Right lobe of liver (tissue), 6 donors: ENCODE results near the gene FEN1. TPM values are rescaled to one million over a fixed set of nuclear protein-coding genes. Genes with fewer than 3 reads are reported as not detected.

Experiments
- ATAC-seq, 4 donors: fragments of 200-7000 bp; cut with Tn5 transposase; one replicate each; pipeline ENCODE4 v1.9.1; 2020; ENCODE audit warnings: mild to moderate bottlenecking in 4 of 4, moderate library complexity in 4 of 4
- DNase-seq, 3 donors: peaks; one replicate each; pipeline ENCODE4 v3.0.0-alpha.2; 2020
- H3K27ac ChIP-seq, 3 donors: fragments of 200-600 bp; one replicate each; pipeline ENCODE4 v1.8.0; 2022
- H3K27me3 ChIP-seq, 2 donors: fragments of 200-600 bp; one replicate each; pipeline ENCODE4 v1.8.0; 2022
- H3K36me3 ChIP-seq, 4 donors: fragments of 200-600 bp; sonication (generic) in 1 of 4; one replicate each; pipeline versions ENCODE4 v1.5.1 to v1.8.0; 2017 to 2022; ENCODE audit warnings: control low read depth in 1 of 4
- H3K4me1 ChIP-seq, 4 donors: fragments of 200-600 bp; sonication (generic) in 1 of 4; one replicate each; pipeline versions ENCODE4 v1.5.1 to v1.8.0; 2017 to 2022; ENCODE audit warnings: control low read depth in 1 of 4
- H3K4me3 ChIP-seq, 3 donors: fragments of 200-600 bp; one replicate each; pipeline ENCODE4 v1.8.0; 2022
- H3K9me3 ChIP-seq, 4 donors: fragments of 200-600 bp; sonication (generic) in 1 of 4; one replicate each; pipeline versions ENCODE4 v1.5.1 to v1.8.0; 2017 to 2022; ENCODE audit warnings: control low read depth in 1 of 4
- CTCF ChIP-seq, 4 donors: fragments of 200-600 bp in 3 of 4; fragments of 450-650 bp in 1 of 4; IDR thresholded peaks; one replicate each; pipeline versions ENCODE4 v1.5.1 to v1.8.0; 2016 to 2022; ENCODE audit warnings: antibody characterized with exemption in 4 of 4, mild to moderate bottlenecking in 2 of 4
- POLR2A ChIP-seq: fragments of 450-650 bp; IDR thresholded peaks from one replicate; pipeline ENCODE4 v1.6.1; 2017; ENCODE audit warnings: antibody characterized with exemption, mild to moderate bottlenecking
- WGBS: methylation state at CpG from one replicate; pipeline ENCODE4 v1.1.6; 2018; ENCODE audit warnings: low coverage, low lambda C conversion rate; ENCODE audit not compliant: insufficient coverage; ENCODE audit errors: missing lambda C conversion rate; 5-methylcytosine and 5-hydroxymethylcytosine counted together
- intact Hi-C, 2 donors: fragments of 100-400 bp; cut with DNase I; formaldehyde crosslinking; loops; one replicate each; pipeline versions ENCODE4 v1.11.2 to v1.14.1; 2022
- total RNA-seq, 6 experiments: library from RNA; depleted of rRNA in 2 of 6; stranded (reverse); fragments of >200 nt in 2 of 6; fragmentation: NEBNext Ultra II Directional in 3 of 6; extraction: Animal tissue kit (Norgen Biotek cat#: 25700) in 3 of 6; gene quantifications; one replicate each; pipeline versions ENCODE4 v1.1.0 to v1.2.4, GENCODE V29; 2016 to 2023
- donor health status: DM: no; HTN: yes; CAD: no.
- donor health status: DM: no; HTN: no; CAD: no.
- donor health status: DM: no; HTN: no; CAD: no.
- donor health status: DM: no; HTN: yes; CAD: no.
- donor health status: DM: no; HTN: yes; CAD: no.

The FEN1 gene
- total RNA-seq, 6 experiments from 2014 or later = 4.0 to 13.3 (median 5.4) TPM

- intact Hi-C loops = no loop called here
- Histone ChIP-seq H3K4me3 (peak overlapping the region; percentile 9 to 52 (median 51)), H3K4me1 (peaks cover 0 to 26% (median 0%) of the 10 kb centered on the region in 4 donors), H3K9me3 (no peaks in the 10 kb centered on the region), H3K36me3 (no peaks in the 10 kb centered on the region), H3K27ac (peak overlapping the region; percentile 92 to 98 (median 94)), H3K27me3 (no peaks in the 10 kb centered on the region)
- peak; percentile 81 to 91 (median 86) for DNase-seq
- ATAC-seq = peak; percentile 84 to 91 (median 90)
- TF ChIP-seq CTCF (IDR thresholded peaks at IDR 0.05) (no peak), POLR2A (peak; percentile 60)
- WGBS = 15% methylated on average over 8 of the region's 9 CpGs
Measured at GRCh38 chr11:61756452-61757212, 36.1 kb upstream of the FEN1 start.

- no peaks in the 10 kb centered on the region for H3K36me3 ChIP-seq
- peak; percentile 7 to 43 (median 38) for ATAC-seq
- H3K4me1 ChIP-seq = peaks cover 0 to 23% (median 0%) of the 10 kb centered on the region in 4 donors
- WGBS = 35% methylated on average over 8 of the region's 15 CpGs
- no peaks in the 10 kb centered on the region for H3K9me3 ChIP-seq
- H3K27me3 ChIP-seq = no peaks in the 10 kb centered on the region
- H3K27ac ChIP-seq = peak overlapping the region; percentile 92 to 98 (median 94)
- intact Hi-C loops = no loop called here
- peak overlapping the region; percentile 9 to 52 (median 51) for H3K4me3 ChIP-seq
- peak in 1 of 3 donors; percentile 76 for DNase-seq
- no peak for TF ChIP-seq POLR2A
- TF ChIP-seq CTCF (IDR thresholded peaks at IDR 0.05) = no peak
Measured at GRCh38 chr11:61757213-61757862, 35.4 kb upstream of the FEN1 start.

GRCh38 chr11:61760946-61761345 is 31.8 kb upstream of the FEN1 start:
- DNase-seq (no peak), ATAC-seq (no peak)
- WGBS = 83% methylated on average over 1 of the region's 13 CpGs
- H3K4me1 ChIP-seq = peaks cover 0 to 14% (median 0%) of the 10 kb centered on the region in 4 donors
- H3K36me3 ChIP-seq = no peaks in the 10 kb centered on the region
- H3K27me3 ChIP-seq = no peaks in the 10 kb centered on the region
- H3K27ac ChIP-seq = no peak overlapping the region
- intact Hi-C loops = no loop called here
- no peak overlapping the region for H3K4me3 ChIP-seq
- TF ChIP-seq POLR2A (no peak), CTCF (IDR thresholded peaks at IDR 0.05) (no peak)
- H3K9me3 ChIP-seq = no peaks in the 10 kb centered on the region

GRCh38 chr11:61761440-61762222 is 31.1 kb upstream of the FEN1 start:
- Histone ChIP-seq H3K27ac (no peak overlapping the region), H3K9me3 (no peaks in the 10 kb centered on the region), H3K4me3 (no peak overlapping the region), H3K36me3 (no peaks in the 10 kb centered on the region), H3K27me3 (no peaks in the 10 kb centered on the region), H3K4me1 (peaks cover 0 to 18% (median 0%) of the 10 kb centered on the region in 4 donors)
- TF ChIP-seq POLR2A (no peak), CTCF (IDR thresholded peaks at IDR 0.05) (no peak)
- no peak for ATAC-seq
- no peak for DNase-seq
- intact Hi-C loops = no loop called here
- WGBS = 74% methylated on average over 5 of the region's 11 CpGs
